Measurements from ENCODE around the gene ST6GALNAC3.
"Not testable (repeated sequence)": the region's sequence is repeated elsewhere in the genome, so short reads cannot be mapped to it uniquely, and the experiment has no call there.

ST6GALNAC3 gene

DNA sequence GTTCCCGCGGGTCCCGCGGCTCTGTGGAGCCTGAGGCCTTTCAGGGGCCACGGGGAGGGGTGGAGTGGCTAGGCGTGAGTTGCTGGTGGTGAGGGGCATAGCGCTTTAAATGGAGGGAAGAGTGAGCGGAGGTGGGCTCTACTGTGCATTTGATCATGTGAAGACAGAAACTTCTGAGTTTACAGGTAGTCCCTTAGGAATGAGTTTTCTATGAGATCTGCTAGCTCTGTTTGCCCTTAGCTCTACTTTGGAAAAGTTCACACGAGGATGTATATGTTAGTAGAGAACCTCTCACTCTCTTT lies 593 bp downstream of the ST6GALNAC3 start:
- DNase-seq = no peak

DNA sequence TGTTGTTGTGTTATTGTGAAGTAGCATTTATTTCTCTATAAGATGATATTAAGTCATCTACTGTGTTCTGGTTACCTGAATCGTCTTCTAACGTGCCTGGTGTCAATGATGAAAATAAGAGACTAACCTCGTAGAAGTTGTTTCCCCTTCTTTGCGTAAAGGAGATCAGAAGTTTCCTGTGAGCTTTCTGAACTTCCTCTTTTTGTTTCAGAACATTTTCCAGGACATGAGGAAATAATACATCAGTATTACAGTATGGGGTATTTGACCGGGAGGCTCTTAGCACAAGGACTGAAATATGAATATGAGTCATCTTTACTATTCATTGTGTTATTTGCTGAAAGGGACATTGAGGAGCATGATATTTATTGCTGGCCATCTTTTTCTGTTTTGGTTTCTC lies 1.3 kb downstream of the ST6GALNAC3 start:
- DNase-seq = no peak

DNA sequence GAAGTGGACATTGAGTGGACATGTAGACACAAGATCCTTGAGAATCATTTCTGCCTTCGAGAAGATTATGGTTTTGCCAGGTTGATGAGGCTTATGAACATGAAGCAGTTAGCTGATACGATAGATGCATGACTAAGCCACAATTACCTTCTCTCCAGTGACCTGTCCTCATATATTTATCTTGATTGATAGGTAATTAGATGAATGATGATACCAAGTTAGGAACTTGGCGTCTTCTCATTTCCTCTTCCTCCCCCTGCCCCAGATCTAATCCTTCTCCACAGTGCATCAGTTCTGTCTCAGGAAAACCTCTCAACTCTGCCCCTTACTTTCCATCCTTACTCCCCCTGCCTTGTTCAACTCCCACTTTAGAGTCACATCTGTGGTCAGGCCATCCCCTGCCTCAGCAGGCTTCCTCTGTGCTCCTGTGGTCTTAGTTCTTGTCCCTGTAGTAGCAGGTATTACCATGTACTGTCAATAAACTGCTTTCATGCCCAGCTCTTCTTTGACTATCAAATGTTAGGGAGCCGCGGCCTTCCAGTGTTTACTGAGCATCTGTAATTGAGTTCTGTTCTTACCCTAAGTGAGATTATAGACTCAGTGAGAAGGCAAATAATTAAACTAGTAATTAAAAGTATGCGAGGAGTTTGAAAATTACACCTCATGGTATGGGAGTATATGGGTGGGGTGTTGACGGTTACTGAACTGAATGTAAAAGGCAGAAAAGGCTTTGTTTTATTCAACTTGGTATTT lies 5.1 kb downstream of the ST6GALNAC3 start:
- DNase-seq = no peak

DNA sequence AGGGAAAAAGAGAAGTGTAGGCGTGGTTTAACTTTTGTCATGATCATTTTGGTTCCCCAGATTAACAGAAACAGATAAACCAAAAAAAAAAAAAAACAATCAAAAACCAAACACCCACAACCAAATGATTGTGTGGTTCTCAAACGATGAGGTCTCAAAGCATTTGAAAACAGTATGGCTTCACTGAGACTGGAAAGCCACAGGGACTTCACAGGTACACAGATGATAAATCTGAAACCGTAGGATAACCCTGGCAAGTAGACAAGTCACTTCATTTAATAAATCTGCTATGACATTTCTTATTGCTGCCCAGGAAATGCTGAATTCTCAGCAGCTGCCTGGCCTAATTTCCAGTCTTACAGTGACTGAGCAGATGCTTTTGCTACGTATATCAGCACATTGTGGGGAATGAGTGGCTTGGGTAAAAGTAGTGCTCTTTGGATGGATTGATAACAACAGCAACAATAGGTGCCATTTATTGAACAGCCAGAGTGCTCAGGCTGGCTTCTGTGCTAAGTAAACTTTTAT lies 6.1 kb downstream of the ST6GALNAC3 start:
- no peak for DNase-seq

DNA sequence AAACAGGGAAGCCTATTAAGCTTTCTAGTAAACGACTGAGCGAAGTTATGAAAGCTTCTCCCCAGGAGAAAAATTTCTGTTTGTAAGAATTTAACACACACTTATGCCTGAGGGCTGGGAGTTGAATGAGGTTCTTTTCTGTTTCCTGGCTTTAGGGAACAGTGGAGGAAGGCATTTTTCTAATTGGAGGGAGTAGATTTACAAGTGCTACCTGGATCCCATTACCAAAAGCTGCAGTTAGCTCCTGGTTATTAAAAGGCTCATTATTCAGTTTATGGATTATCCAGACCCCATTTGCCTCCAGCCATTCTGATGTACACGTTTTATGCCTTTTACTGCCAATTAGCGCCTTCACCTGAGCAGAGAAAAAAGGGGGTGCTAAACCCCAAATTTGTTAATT lies 7.5 kb downstream of the ST6GALNAC3 start:
- DNase-seq = no peak

DNA sequence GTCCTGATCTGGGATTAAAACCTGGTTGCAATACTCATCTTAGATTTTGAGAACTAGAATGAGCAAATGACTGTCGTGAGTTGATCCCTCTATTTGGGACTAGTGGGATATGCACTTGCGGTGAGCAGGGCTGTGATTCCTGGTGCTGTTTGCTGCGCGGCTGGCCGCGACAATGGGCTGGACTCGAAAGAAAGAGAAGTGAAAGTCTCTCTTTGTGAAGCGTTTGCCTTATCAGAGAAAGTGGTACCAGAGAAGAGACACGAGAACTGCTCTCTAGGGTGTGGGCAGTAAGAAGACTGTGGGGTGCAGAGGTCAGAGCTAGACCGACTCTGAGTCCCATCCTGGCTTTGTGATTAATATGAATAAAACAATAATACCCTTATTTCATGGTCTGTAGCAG lies 8.6 kb downstream of the ST6GALNAC3 start:
- DNase-seq = no peak

DNA sequence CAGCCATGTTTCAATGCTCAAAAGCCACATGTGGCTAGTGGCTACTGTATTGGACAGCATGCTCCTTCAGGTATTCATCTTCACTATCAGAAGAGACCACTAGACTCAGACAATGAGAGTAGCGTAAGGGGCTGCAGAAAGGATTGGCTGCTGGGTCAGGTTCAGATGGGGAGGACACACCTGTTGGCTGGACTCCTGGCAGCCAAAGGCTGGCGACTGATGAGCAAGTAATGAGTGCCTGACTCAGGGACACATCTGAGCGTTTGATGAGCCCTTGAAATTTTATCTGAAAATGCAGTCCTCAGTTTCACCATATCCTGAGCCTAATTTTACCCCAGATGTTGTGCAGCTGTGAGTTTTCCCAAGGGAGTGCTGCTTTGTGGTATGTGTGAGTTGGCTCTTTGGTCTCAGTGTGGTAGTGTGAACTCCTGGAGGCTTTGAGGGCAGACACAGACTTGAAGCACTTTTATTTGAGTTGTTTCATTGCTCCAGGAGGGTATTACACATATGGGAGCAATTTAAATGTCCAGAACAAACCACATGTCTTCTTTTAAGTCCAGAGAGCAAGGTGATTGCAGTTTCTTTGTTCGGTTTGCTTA lies 9.6 kb downstream of the ST6GALNAC3 start:
- DNase-seq = no peak

DNA sequence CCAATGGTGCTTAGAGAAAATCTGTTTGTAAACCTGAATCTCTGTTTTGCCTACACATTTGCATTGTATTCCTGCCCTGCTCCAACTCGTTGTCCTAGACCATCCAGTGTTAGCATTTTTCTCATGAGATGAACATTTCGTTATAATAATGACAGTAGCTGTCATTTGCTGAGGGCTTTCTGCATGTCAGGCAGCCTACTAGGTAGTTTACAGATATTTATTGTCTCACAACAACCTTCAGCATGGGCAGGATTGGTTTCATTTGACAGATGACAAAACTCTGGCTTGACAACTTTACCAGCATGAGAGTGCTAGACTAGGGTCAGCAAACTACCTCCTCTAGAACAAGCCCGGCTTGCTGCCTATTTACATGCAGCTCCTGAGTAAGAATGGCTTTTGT lies 10.1 kb downstream of the ST6GALNAC3 start:
- DNase-seq = no peak

DNA sequence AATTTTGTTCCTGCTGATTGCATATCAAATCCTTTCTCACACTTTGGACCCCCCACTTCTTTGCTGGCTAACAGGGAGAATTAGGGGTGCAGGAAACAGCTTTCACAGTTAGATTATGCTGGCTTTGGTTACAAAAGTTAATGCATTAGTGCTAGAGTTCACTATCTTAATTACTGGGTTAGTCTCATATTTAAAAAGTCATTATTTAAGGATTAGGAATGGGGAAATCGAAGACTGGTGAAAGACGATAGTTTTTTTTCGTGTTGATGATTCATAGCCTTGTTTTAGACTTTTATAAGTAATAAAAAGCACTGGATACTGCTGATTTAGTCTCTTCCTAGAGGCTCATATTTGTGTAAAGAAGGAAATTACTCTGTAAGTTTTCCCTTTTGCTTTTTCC lies 11.6 kb downstream of the ST6GALNAC3 start:
- DNase-seq = no peak

DNA sequence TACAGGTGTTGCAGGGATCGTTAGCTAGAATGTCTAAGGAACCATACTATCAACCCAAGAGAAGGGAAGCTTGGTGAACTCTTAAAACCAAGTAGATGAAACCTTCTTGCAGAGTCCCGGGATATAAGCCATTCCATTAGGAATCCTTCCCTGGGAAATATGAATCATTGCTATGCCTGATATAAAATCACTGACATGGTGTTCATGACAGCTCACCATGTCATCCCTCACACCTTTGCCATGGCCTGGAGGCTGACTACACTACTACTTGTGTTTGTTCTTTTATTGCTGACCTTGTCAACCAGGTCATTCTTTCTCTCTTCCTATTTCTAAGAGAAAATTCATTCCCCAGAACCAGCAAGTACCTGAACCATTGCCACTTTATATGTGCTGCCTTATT lies 12.1 kb downstream of the ST6GALNAC3 start:
- no peak for DNase-seq

DNA sequence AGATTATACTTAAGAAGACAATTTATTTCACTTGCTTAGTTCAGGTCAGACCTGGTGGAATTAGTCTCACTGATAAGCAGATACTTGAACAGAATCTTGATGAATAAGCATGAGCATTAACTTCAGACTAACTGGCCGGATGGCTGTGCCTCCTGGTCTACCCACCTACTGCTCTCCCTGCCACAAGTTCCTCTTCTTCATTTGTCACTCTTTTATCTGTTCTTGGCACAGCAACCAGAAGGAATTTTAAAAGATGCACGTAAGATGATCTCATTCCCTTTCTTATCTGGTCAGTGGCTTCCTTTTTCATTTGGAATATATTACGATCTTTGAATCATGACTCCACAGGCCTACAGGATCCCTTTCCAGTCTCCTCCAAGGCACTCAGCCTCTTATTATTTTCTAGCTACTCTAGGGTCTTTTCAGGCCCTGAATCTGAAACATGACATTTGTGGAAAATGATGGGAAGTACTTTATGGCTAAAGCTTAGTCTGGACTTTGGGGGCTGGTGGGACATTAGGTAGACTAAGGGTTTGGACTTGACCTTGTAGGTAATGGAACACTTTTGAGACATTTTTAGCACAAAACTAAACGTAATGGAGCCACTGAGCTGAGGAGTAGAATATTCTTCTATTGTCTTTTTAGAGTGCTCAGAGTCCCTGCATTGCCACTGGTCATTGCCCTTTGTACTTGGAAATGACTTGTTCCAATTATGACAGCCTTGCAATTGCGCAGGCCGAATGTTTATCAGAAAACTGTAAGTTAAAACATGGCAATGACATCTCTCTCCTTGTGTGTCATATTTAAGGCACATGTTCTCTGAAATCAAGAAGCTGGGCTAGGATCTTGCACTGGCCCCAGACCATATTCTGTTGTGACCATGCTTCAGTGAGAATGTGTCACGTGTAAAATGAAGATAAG lies 16.0 kb downstream of the ST6GALNAC3 start:
- no peak for DNase-seq

DNA sequence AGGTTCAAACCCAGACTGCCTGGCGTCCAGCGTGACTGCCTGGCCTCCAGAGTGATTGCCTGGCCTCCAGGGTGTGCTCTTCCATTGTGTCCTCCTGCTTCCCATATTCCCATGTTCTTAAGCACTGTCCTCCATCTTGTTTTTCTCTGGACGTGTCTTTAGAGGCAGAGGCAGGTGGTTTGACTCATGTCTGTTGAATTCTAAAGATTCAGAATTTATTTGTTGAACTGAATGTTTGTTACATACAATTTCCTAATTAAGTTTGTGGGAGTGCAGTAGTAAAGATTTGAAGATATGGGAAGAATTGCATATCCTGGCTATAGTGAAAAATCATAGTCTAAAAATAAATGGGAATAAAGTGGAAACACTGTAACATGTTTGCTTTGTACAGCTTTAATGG lies 18.3 kb downstream of the ST6GALNAC3 start:
- no peak for DNase-seq

DNA sequence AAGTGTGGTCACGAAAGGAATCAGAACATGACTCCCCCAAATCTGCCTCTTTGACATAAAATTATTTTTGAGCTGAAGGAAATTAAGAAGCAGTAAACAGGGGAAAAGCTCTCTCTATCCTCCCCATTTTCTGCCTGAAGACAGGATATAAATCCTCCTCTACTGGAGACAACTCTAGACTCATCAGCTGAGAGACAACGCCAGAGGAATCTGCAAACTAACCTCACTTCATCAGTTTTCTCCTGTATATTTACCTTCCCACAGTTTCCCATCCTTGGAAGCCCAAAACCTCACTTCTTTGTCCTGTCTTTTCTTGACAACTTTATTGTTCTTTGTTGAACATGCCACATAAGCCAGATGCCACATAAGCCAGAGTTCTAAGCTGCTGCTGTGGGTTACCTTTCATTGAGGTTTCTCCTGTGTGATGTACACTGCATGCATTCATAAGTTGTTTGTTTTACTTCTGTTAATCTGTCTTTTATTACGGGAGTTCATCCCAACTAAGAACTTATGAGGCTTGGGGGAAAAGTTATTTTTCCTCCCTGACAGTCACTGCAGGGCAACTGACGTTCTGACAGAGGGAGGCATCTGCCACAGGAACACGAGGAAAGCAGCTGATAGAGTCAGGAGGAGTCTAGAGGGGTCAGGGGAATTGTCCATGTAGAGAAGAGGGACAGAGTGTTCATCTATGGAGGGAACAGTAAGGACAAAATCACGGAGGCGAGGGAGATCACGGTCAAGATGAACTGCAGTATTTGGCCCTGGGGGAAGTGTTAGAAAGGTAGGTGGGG lies 19.2 kb downstream of the ST6GALNAC3 start:
- DNase-seq = no peak

DNA sequence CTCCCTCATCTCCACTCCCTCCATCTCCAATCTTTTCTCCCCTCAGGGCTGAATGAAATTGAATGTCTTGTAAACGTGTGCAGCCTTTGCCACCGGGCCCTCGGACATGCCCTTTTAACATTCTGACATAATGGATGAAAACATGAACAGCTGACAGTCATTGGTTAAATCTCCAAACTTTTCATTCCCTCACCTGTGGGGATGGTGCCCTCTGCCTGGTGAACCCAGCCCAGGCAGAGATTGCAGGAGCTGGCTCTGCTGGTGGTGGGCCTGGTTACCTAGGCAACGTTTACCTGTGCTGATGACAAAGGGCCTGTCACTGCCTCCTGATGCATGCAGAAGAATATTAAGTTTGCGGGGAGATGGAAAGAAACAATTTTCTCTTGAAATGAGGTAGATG lies 21.3 kb downstream of the ST6GALNAC3 start:
- DNase-seq = no peak

DNA sequence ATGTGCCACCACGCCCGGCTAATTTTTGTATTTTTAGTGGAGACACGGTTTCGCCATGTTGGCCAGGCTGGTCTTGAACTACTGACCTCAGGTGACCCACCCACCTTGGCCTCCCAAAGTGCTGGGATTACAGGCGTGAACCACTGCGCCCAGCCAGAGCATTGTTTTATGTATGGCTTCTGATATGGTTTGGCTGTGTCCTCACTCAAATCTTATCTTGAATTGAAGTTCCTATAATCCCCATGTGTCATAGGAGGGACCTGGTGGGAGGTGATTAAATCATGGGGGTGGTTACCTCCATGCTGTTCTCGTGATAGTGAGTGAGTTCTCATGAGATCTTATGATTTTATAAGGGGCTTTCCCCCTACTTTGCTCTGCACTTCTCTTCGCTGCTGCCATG lies 22.5 kb downstream of the ST6GALNAC3 start:
- not testable (repeated sequence) for DNase-seq

DNA sequence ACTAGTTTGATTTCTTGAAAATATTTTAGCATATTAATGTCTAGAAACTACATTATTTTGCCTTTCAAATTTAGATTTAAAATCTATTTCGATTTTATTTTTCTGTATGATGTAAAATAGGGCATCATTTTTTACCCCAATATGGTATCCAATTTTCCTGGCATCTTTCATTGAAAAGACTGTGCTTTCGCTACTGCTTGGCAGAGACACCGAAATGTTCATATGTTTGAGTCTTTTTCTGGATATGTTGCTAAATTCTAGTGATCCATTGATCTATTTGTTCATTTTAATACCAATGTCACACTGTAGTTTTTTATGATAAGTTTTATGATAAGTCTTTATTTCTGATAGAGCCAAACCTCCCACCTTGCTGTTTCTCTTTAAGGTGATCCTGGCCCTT lies 24.3 kb downstream of the ST6GALNAC3 start:
- DNase-seq = no peak

DNA sequence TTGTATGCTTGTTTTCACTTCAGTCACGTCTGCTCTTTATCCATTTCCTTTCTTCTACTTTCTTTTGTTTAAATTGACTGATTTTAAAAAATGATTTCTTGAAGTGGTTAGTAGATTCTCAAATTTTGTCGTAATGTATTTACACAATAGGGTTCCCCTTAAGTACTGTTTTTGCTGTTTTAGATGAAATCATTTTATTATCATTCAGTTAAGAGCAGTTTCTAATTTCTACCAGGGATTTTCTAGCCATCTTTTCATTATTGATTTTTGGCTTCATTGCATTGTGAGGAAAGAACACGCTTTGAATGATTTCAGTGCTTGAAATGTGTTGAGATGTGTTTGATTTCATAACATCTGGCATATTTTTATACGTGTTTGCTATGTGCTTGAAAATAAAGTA lies 27.0 kb downstream of the ST6GALNAC3 start:
- no peak for DNase-seq

DNA sequence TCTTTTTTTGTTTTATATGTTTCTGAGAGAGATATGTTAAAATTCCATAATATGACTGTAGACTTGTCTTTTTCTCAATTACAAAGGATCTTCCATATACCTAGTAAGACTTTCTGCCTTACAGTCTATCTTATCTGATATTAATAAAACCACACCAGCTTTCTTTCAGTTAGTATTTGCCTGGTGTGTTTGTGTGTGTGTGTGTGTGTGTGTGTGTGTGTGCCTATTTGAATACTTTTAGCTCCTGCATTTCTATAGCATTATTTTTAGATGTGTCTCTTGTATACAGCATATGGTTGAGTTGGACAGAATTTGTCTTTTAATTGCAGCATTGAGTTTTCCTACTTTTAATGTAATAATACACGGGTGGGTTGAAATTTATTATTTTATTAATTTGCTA lies 27.5 kb downstream of the ST6GALNAC3 start:
- DNase-seq = no peak

DNA sequence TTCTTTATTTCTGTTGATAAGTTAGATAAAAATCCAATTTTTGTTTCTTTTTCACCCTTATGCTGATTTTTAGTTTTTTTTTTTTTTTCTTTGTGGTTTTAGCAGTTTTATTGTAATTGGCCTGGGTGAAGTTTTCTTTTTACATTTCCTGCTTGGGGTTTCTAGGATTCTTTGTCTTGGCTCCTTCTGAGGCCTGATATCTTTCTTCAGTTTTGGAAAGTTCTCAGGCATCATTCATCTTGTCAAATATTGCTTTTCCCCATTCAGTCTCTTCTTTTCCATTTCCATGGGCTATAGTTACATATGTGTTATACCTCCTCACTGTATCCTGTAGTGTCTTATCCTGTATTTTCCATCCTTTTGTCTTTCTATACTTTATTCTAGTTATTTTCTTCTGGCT lies 28.5 kb downstream of the ST6GALNAC3 start:
- DNase-seq = no peak

DNA sequence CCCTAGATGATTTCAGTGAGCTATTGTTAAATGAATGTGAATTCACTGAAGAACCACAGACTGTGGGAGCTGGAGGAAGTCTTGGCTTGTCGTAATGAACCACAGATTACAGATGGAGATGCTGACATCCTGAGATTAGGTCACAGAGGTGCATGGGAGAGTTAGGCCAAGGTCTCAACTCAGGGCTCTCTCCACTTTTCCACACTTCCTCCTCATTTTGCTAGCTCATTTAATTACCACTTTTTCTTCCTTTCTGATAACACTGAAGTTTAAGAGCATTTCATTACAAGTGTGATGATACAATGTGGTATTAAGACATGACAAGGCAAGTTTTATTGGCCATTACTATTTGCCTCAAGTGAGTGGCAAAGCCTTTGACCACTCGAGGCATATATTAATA lies 30.8 kb downstream of the ST6GALNAC3 start:
- DNase-seq = no peak

DNA sequence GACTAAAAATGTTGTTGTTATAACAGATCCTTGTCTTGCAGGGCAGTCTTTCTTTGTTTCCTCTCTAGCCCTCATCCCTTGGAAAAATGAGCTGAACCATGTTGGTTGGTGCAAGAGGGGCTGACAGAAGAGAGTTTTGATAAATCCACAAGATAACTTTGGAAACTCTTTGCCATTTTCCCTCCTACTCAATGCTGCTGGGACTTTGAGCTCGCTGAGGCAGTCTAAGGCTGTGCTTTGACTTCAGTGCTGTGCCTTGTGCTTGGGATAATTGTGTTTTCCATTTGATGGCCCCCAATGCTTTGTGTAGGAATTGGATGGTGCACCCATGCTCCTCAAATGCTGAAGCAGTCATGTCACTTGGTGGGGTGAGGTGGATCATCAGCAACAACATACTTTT lies 31.7 kb downstream of the ST6GALNAC3 start:
- no peak for DNase-seq

DNA sequence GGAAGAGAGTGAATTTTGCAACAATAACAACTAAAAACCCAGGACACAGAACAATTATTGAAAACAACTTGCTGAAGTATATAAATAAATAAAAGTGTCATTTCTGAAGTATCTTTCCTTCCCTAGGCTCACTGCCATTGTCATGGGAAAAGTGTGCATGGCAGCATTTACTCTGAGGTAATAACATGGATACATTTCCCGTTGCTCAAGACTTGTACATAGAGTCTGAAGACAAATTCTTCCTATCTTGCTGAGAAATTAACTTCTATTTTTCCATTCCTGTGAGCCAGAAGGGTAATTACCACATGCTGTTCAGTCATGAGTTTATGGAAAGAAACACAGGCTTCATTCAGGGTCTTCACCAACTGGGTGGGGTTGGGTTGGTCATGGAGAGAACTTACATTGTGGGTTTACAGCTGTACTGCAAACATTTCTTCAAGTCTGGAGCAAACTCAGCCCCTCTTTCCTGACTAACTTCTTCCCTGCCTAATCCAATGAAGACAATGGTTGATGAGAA lies 32.2 kb downstream of the ST6GALNAC3 start:
- DNase-seq = no peak

DNA sequence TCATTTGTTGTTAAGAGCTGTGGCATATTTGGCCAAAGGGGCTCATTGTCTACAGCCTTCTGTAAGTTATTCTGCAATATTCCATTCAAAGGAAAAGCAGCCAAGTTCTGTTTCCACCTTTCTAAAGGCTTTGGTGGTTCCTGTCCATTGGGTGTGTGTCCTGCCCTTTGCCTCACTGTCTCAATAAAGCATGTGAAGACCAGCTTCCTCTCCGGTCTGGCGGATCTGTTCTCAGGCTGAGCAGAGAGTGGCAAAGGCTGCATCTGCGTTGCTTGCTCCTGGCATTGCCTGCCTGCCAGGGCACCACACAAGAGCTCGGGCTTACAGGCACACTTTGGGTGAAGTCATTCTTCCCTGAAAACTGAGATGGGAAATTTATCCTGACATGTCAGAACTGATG lies 34.9 kb downstream of the ST6GALNAC3 start:
- DNase-seq = no peak

Data from NCI-H446 (cell line).